ENCODE data around the gene CBARP. TPM values are rescaled to one million over a fixed set of nuclear protein-coding genes. Genes with fewer than 3 reads are reported as not detected.

CBARP gene
- total RNA-seq, 1 donor from 2014 or later, result 3.9 TPM

DNA sequence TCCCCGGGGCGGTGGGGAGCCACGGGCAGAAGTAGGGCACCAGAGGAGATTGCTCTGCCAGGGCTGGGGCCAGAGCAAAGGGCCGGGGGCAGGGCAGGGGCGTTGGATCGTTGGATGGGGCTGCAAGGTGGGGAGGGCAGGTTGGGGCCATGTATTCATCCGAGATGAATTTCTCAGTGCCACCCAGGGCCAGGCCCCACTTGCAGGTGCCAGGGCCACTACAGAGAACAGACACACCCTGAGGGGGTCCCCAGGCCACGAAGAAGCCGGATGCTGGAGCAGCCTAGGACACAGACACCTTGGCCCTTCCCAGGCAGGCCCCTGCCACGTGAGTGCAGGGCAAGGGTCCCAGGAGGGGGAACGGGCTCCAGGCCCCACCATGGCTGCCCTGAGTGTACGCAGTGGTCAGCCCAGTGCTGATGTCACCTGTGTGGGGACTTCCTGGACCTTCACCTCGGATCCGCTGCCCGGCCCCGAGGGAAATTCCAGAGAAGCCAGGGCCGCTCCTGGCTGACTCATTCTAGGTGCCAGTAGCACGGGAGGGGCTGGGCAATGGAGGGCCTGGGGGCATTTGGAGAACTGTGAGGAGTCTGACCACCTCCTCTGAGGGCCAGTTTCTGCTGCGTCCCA, 54.1 kb downstream of the CBARP start:
- peaks cover 10% of the 10 kb centered on the region for H3K4me1 ChIP-seq
- intact Hi-C loops (cut with DNase I), result no loop called here
- H3K27ac ChIP-seq, result no peak overlapping the region
- no peaks in the 10 kb centered on the region for H3K27me3 ChIP-seq
- DNase-seq (ENCODE audit: extremely low spot score in 2 of 2), result no peak
- no peaks in the 10 kb centered on the region for H3K9me3 ChIP-seq
- no peaks in the 10 kb centered on the region for H3K36me3 ChIP-seq
- no peak overlapping the region for H3K4me3 ChIP-seq
- no peak for TF ChIP-seq POLR2A (IDR thresholded peaks at IDR 0.05)
- TF ChIP-seq, protein P1, sequence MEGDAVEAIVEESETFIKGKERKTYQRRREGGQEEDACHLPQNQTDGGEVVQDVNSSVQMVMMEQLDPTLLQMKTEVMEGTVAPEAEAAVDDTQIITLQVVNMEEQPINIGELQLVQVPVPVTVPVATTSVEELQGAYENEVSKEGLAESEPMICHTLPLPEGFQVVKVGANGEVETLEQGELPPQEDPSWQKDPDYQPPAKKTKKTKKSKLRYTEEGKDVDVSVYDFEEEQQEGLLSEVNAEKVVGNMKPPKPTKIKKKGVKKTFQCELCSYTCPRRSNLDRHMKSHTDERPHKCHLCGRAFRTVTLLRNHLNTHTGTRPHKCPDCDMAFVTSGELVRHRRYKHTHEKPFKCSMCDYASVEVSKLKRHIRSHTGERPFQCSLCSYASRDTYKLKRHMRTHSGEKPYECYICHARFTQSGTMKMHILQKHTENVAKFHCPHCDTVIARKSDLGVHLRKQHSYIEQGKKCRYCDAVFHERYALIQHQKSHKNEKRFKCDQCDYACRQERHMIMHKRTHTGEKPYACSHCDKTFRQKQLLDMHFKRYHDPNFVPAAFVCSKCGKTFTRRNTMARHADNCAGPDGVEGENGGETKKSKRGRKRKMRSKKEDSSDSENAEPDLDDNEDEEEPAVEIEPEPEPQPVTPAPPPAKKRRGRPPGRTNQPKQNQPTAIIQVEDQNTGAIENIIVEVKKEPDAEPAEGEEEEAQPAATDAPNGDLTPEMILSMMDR (IDR thresholded peaks at IDR 0.05), result no peak
- TF ChIP-seq POLR2AphosphoS5 (IDR thresholded peaks at IDR 0.05; ENCODE audit: insufficient read depth in 1 of 2, low read depth in 1 of 2), result no peak

DNA sequence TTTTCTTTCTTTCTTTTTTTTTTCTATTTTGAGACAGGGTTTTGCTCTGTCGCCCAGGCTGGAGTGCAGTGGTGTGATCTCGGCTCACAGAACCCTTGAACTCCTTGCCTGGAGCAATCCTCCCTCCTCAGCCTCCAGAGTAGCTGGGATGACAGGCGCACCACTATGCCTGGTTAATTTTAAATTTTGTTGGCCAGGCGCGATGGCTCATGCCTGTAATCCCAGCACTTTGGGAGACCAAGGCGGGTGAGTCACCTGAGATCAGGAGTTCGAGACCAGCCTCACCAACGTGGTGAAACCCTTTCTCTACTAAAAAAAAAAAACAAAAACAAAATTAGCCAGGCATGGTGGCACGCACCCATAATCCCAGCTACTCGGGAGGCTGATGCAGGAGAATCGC, 55.1 kb downstream of the CBARP start:
- Histone ChIP-seq H3K4me1 (peaks cover 13% of the 10 kb centered on the region), H3K27ac (no peak overlapping the region), H3K36me3 (no peaks in the 10 kb centered on the region), H3K9me3 (no peaks in the 10 kb centered on the region), H3K4me3 (no peak overlapping the region), H3K27me3 (no peaks in the 10 kb centered on the region)
- intact Hi-C loops (cut with DNase I), result no loop called here
- DNase-seq (ENCODE audit: extremely low spot score in 2 of 2), result no peak
- TF ChIP-seq POLR2AphosphoS5 (IDR thresholded peaks at IDR 0.05; ENCODE audit: insufficient read depth in 1 of 2, low read depth in 1 of 2) (no peak), POLR2A (IDR thresholded peaks at IDR 0.05) (no peak)
- TF ChIP-seq, protein P1 (IDR thresholded peaks at IDR 0.05), result no peak

DNA sequence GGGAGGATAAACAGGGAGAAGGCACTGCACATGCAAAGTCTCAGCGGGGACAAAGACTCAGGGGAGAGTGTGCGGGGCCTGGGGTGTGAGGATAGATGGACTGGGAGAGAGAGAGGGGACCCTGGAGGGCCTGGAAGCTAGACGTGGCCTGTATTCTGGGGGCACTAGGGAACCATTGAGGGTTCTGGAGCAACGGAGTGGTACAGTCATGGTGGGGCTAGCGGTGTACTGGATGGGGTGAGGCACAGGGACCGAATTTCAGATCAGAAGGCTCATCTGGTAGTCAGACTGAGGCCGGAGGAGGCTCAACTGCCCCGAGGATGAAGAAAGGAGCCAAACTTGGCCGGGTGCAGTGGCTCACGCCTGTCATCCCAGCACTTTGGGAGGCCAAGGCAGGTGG, 55.7 kb downstream of the CBARP start:
- TF ChIP-seq POLR2AphosphoS5 (IDR thresholded peaks at IDR 0.05; ENCODE audit: insufficient read depth in 1 of 2, low read depth in 1 of 2) (no peak), POLR2A (IDR thresholded peaks at IDR 0.05) (no peak)
- TF ChIP-seq, protein P1 (IDR thresholded peaks at IDR 0.05), result no peak
- intact Hi-C loops (cut with DNase I), result no loop called here
- Histone ChIP-seq H3K27me3 (no peaks in the 10 kb centered on the region), H3K4me1 (peaks cover 20% of the 10 kb centered on the region), H3K27ac (peak overlapping the region; percentile 68), H3K4me3 (no peak overlapping the region), H3K9me3 (no peaks in the 10 kb centered on the region), H3K36me3 (no peaks in the 10 kb centered on the region)
- DNase-seq (ENCODE audit: extremely low spot score in 2 of 2), result no peak

DNA sequence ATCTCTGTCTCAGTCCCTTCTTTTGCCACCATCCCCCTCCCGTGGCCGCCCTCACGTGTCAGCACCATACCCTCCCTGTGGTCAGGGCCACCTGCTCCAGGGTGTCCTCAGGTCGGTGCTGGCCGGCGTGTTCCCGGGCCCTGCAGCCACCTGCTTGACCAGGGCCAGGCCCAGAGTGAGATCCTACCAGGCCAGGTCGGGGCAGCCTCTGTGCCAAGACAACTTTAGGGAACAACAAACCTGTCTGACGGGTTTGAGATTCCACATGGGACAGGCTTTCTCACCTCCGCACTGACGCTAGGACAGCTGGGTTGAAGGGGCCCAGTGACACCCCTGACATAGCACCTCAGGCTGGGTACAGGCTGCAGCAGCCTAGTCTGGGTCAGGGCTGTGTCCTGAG, 56.2 kb downstream of the CBARP start:
- no peaks in the 10 kb centered on the region for H3K9me3 ChIP-seq
- TF ChIP-seq, protein P1 (IDR thresholded peaks at IDR 0.05), result no peak
- peak; percentile 33 to 40 for TF ChIP-seq POLR2AphosphoS5 (IDR thresholded peaks at IDR 0.05; ENCODE audit: insufficient read depth in 1 of 2, low read depth in 1 of 2)
- H3K27me3 ChIP-seq, result no peaks in the 10 kb centered on the region
- peak overlapping the region; percentile 68 for H3K27ac ChIP-seq
- intact Hi-C loops (cut with DNase I), result no loop called here
- H3K4me1 ChIP-seq, result peaks cover 25% of the 10 kb centered on the region
- DNase-seq (ENCODE audit: extremely low spot score in 2 of 2), result no peak
- H3K36me3 ChIP-seq, result no peaks in the 10 kb centered on the region
- no peak overlapping the region for H3K4me3 ChIP-seq

Other genes with a start within 250 kb of the CBARP start
- not detected for gene GRIN3B, start 237.6 kb downstream of the CBARP start, total RNA-seq
- 130 TPM for gene TMEM259, start 216.9 kb downstream of the CBARP start, total RNA-seq
- not detected for gene RNU6-2, start 216.5 kb downstream of the CBARP start, total RNA-seq
- 76.1 TPM for gene CNN2, start 211.4 kb downstream of the CBARP start, total RNA-seq
- gene ABCA7, start 197.9 kb downstream of the CBARP start, total RNA-seq, result 29.5 TPM
- 36.8 TPM for gene ARHGAP45, start 170.8 kb downstream of the CBARP start, total RNA-seq
- 83.7 TPM for gene POLR2E, start 142.6 kb downstream of the CBARP start, total RNA-seq
- gene GPX4, start 134.0 kb downstream of the CBARP start, total RNA-seq, result 524 TPM
- 54.0 TPM for gene SBNO2, start 63.7 kb downstream of the CBARP start, total RNA-seq
- 54.5 TPM for gene STK11, start 32.2 kb downstream of the CBARP start, total RNA-seq
- 154 TPM for gene ATP5F1D, start 3.7 kb upstream of the CBARP start, total RNA-seq
- gene MIDN, start 10.6 kb upstream of the CBARP start, total RNA-seq, result 170 TPM
- 192 TPM for gene CIRBP, start 31.3 kb upstream of the CBARP start, total RNA-seq
- 64.8 TPM for gene FAM174C, start 37.5 kb upstream of the CBARP start, total RNA-seq
- not detected for gene EFNA2, start 47.9 kb upstream of the CBARP start, total RNA-seq
- 141 TPM for gene NDUFS7, start 145.9 kb upstream of the CBARP start, total RNA-seq
- gene GAMT, start 163.5 kb upstream of the CBARP start, total RNA-seq, result 29.0 TPM
- gene DAZAP1, start 169.6 kb upstream of the CBARP start, total RNA-seq, result 29.7 TPM
- 3,906 TPM for gene RPS15, start 200.4 kb upstream of the CBARP start, total RNA-seq
- gene APC2, start 212.1 kb upstream of the CBARP start, total RNA-seq, result 1.2 TPM
- gene C19orf25, start 241.2 kb upstream of the CBARP start, total RNA-seq, result 25.0 TPM